Activated CD4-positive, CD25-positive, alpha-beta regulatory T cell treated with anti-CD3 and anti-CD28 coated beads, Interleukin-2, amount 50 U/mL, for 72 hours (primary cell): ENCODE results near the gene KIF25.

Source experiments
- DNase-seq: peaks from one replicate; pipeline ENCODE4 v3.0.0; 2021

The KIF25 gene

GRCh38 chr6:168020242-168020641 is 22.8 kb downstream of the KIF25 start:
- DNase-seq = no peak

DNA sequence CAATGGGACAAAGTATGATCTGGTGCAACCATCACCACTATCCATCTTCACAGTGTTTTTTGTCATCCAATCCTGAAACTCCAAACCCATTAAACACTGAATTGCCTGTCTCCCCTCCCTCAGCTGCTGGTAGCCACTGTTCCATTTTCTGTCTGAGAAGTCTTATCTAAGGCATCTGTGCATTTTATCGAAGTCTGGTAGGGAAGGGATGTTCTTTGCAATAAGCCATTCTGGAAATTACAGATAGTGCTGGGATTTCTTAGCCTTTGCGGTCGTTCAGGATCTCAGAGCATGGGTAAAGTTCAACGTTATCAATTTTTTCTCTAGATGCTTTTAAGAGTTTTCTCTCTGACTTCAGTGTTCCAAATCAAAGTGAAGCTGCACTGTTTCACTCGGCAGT is 24.1 kb downstream of the KIF25 start:
- DNase-seq = no peak

GRCh38 chr6:168022488-168023321 is 25.2 kb downstream of the KIF25 start:
- no peak for DNase-seq

DNA sequence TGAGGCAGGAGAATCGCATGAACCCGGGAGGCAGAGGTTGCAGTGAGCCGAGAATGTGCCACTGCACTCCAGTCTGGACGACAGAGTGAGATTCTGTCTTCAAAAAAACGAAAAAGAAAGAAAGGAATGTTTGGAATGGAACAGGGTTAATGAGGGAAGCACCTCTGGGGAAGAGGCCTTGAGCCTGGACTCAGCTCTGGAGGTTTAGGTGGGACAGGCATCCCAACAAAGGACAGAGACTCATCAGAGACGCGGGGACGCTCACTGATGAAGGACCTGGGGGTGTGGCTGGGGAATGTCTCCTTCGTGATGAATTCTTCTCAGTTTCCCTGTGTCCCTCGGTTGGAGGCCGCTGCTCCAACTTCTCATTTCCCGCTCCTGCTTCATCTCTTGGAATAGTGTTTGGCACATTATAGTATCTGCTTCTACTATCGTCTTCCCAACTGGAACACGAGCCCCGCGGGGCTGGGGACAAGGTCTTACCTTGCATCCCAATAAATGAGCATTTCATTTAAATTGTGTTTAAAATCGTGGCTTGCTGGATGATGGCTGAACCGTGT is 27.6 kb downstream of the KIF25 start:
- DNase-seq = no peak

GRCh38 chr6:168025831-168026710 is 28.6 kb downstream of the KIF25 start:
- no peak for DNase-seq

DNA sequence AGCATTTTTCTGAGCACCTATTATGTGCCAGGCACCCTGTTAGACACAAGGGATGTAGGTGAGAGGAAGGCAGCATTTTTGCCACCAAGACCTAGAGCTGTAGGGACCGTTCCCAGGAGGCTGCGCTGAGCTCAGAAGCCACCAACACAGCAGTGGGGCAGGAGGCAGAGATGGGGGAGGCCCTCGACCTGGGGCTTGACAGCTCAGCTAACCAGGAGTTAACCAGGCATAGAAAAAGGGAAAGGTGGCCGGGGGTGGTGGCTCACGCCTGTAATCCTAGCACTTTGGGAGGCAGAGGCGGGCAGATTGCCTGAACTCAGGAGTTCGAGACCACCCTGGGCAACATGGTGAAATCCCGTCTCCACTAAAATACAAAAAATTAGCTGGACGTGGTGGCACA is 29.5 kb downstream of the KIF25 start:
- no peak for DNase-seq

DNA sequence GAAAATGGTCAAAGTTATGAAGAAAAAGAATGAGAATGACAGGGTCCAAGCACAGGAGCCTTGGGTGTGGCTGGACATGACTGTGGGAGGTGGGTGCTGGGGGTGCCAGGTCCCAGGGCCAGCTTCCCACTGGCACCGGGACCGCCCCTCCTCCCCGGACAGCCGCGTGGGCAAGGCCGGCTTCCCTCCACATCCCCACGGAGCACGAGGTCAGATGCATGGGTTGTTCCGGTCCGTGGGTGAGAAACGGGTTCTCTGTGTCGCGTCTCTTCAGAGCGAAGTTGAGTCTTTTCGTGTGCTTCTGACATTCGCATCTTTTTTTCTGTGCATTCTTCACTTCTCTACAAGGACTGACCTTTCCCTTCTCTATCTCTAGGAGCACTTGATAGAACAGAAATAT is 30.1 kb downstream of the KIF25 start:
- DNase-seq = no peak

GRCh38 chr6:168028181-168028580 is 30.7 kb downstream of the KIF25 start:
- DNase-seq = no peak

- no peak for DNase-seq
Measured at GRCh38 chr6:168029459-168030217, 32.2 kb downstream of the KIF25 start.

DNA sequence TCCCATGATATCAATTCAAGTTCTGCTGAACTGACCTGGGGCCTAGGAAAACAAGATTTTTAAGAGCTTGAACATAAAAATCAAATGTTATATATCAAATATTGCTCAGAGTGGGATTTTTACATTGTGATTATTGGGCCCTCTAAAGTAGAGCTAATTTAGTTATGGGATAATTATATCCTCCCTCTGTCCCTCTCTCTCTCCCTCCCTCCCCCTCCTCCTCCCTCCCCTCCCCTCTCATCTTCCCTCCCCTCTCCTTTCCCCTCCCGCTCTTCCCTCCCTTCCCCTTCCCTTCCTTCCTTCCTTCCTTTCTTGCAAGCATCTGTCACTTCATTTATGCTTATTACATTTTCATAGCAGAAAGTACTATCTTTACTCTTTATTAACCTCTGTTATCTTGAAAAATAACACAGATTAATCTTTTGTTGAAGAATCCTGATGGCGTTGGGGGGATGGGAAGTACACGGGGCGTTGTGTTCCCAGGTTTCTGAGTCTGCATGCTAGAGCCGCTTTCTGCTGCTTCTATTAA is 32.8 kb downstream of the KIF25 start:
- DNase-seq = no peak

GRCh38 chr6:168030908-168031307 is 33.4 kb downstream of the KIF25 start:
- no peak for DNase-seq

DNA sequence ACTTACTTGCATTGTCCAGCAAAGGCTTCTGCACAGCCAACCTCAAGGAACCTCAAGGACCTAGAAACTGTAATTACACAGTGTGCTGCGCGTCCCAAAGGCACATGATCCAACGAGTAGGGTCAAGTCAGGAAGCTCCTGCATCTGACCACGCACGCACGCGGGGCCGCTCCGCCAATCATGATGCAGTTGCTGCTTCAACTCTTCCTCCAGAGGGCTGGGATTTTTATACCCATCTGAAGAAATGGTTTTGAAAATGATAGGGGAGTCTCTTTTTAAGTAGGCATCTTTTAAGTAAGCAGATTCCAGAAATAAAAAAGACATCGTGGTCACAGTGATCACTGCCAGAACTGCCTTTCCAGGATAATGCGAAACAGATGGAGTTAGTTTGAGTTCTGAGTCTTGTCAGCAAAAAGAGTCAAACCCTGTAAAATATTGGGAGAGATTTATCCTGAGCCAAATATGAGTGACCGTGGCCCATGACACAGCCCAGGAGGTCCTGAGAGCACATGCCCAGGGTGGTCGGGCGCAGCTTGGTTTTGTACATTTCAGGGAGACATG is 34.0 kb downstream of the KIF25 start:
- no peak for DNase-seq

DNA sequence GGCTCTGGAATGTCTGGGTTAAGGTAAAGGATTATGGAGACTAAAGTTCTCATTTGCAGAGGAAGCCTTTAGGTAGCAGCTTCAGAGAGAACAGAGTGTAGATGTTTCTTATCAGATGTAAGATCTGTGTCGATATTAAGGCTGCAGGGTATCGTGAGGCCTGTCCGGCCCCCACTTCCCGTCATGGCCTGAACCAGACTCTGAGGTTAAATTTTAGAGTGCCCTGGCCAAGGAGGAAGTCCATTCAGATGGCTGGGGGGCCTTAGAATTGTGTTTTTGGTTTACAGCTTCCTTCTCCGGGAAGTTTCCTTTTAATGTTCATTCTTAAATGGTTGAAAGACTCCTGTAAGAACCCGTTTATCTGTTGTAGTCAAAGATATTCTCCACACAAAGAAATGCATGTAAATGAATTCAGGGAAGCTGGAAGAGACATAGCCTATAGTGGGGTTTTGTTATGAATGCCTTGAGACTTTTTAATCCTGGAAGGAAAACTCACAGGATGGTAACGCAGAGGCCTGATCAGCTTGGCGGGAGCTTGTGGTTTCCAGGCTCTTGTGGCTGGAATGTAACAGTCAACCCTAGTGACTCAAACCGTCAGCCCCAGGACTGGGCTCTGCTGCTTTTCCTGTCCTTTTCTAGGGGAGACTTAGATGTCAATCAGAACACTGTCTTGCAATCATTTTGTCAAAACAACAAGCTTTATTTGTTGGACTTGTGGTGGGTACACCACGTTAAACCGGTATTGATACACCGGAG is 34.7 kb downstream of the KIF25 start:
- no peak for DNase-seq

- DNase-seq = no peak
Measured at GRCh38 chr6:168033791-168034190, 36.3 kb downstream of the KIF25 start.

DNA sequence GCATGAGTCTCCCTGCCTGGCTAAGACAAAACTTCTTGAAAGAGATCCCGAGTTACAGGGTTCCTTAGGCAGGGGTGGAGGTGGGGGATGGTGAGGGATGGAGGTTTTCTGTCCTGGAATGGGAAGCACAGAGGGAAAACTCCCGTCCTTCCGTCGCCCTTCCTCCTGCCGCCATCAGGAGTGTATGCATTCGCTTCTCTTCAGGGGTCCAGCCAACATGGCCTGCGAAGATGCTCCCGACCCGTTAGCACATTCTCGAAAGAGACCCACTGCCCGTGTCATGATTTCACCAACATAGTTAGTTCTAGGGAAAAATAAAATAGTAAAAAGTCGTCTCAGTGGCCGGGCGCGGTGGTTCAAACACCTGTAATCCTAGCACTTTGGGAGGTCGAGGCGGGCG is 37.1 kb downstream of the KIF25 start:
- no peak for DNase-seq

DNA sequence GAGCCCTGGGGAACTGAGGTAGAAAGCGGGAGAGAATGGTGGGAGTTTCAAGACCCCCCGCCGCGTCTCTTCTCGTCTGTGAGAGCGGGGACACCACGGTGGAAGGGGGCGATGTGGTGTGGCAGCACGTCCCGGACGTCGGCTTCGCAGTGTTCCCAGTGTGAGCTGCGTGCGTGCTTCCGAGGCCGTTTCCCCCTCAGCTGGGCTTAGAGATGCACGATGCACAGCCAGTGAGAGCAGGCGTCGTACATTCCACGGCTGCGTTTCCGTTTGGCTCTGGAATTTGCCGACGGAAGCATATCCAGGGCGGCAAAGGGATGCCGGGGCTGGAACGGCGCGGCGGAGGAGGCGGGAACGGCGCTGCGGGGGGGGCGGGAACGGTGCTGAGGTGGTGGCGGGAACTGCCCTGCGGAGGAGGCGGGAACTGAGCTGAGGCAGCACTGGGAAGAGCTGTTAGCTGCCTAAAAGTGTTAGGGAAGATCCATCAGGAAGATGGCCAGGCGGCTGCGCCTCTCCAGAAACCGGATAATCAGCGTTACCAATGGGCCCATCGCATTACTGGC is 37.7 kb downstream of the KIF25 start:
- DNase-seq = no peak

DNA sequence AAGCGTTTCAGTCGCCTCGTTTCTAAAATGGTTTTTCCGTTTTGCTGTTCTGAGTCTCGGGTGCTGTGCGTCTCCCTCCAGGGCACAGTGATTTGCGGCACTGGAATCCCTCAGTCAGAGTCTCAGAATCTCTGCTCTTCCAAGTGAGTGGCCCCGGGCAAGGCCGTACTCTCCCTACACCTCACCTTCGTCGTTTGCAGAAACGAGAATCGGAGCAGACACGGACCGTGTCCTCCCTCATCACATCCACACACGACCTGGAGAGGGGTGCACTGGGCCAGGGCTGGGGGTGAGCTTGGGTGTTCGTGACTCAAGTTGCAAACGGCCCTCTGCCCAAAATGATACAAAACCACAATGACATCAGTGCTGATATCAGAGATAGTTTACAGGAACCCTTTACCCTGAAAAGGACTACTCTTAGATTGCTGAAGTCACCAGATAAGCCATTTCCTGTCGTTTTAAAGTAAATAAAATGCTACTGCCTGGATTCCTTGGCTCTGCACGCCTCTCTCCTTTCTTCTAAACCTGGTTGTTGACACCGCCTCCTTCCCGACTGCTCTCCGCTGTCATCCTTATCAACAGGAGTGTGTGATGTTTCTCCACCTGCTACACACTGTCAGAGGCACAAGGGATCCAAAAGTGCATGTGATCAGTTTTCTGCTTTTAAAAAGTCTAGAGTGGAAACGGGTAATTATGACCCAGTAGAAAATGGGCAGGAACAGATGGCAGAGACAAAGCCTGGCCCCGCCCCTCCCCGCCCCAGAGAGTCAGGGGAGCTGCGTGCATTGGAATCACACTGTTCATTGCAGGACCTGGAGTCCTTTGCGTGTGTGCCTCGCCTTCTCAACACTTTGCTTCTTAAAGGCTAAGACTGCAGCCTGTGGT is 38.4 kb downstream of the KIF25 start:
- no peak for DNase-seq

DNA sequence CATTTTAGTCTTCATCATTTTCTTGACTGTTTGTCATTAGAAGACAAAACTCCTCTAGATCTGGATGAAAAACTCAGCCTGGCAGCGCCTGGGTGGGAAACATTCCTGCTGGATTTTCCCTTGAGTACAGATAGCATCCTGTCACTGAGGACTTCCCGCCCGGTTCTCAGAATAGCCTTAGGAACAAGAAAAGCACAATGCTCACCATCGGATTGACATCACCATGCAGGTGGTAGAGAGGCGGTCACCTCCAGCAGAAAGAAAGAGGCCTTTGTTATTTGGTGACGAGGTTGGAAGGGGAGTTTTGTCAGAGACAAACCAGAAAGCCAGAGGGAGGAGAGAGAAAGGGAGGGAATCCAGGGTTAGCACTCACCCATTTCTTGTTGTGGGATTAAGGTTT is 39.8 kb downstream of the KIF25 start:
- DNase-seq = no peak

GRCh38 chr6:168037856-168038255 is 40.4 kb downstream of the KIF25 start:
- DNase-seq = no peak

DNA sequence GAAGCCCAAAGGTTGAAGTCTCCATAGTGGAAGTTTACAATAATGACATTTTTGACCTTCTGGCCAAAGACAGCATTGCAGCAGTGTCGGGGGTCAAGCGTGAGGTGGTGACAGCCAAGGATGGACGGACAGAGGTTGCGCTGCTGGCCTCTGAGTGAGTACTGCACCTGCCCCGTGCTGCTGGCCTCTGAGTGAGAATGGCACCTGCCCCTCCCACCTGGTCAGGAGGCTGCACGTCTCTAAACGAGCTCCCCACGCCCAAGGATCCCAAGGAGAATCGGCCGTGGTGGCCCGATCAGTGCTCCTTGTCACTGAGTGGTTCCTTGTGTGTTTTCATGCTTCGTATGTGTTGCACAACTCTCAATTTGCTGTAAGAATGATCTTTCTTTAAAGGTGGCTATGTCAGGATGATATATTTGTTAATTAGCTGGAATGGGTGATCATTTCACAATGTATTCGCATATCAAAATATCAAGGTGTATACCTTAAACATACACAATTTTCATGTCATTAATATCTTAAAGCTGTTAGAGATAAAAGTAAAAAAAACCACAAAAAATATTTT is 41.2 kb downstream of the KIF25 start:
- no peak for DNase-seq
